ENCODE results near the gene ZNF414.
"Not testable (repeated sequence)": the region's sequence is repeated elsewhere in the genome, so short reads cannot be mapped to it uniquely, and the experiment has no call there.

Gene ZNF414, protein sequence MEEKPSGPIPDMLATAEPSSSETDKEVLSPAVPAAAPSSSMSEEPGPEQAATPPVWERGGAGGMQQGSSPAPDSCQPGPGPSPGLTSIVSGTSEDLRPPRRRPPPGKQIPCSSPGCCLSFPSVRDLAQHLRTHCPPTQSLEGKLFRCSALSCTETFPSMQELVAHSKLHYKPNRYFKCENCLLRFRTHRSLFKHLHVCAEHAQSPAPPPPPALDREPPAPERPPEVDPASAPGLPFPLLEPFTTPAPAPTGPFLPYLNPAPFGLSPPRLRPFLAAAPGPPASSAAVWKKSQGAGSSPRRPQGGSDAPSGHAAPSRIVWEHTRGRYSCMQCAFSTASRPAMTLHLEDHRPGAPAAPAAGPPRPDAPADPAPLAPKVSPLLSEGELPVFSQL

DNA sequence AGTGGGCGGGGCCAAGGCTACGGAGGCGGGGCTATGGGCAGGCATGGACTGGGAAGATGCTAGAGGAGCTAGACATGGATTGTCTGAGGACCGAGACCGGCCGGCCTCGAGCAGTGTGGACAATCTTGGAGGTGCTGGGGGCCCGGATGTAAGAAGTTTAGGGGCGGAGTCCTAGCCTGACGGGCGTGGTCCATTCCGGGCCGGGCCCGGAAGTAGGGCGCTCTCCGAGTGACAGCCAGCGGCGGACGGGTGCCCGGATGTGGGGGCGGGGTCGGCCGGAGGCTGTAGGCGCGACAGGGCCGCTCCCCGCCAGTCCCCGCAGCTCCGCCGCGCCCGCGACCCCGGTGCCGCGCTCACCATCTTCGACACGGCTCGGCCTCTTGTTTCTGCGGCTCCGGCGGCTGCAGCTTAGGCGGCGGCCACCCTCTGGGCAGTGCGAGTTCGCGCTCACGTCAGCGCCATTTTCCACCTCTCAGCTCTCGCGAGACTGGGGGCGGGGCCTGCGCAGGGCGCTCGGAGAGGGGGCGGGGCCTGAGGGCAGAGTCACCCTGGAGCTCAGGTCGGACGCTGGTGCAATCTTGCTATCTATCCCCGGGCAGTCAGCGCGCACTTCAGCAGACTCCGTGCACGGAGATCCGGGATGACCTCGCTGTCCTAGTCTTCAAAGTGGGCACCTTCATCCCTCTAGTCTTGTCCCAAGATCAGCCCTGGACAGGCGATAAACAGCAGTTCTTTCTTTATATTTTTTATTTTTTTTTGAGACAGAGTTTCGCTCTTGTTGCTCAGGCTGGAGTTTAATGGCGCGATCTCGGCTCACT, at the start of gene ZNF414:
Gene ZNF414, minus strand, starts transcription at position 481 of the 818 bp plus-strand sequence. Its CDS starts 121 bp downstream, at position 360.
- DNase-seq, result peak; percentile 94

DNA sequence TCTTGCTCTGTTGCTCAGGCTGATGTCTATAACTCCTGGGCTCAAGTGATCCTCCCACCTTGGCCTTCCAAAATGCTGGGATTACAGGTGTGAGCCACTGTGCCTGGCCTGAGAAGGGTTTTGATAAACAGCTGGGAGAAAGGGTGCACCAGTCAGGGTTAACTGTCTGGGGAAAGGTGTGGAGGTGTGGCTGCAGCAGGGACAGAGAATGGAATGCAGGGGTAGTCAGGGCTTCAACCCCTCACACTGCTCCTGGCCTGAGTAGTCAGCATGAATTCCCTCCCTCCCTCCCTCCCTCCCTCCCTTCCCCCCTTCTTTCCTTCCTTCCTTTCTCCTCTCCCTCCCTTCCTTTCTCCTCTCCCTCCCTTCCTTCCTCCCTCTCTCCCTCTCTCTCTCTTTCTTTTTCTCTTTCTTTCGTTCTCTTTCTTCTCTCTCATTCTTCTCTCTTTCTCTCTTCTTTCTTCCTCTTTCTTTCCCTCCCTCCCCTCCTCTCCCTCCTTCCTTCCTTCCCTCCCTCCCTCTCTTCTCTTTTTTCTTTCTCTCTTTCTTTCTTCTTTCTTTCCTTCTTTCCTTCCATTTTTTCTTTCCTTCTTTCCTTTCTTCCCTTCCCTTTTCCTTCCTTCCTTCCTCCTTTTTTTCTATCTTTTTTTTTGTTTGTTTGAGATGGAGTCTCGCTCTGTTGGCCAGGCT, 47.3 kb upstream of the ZNF414 start:
- no peak for DNase-seq

DNA sequence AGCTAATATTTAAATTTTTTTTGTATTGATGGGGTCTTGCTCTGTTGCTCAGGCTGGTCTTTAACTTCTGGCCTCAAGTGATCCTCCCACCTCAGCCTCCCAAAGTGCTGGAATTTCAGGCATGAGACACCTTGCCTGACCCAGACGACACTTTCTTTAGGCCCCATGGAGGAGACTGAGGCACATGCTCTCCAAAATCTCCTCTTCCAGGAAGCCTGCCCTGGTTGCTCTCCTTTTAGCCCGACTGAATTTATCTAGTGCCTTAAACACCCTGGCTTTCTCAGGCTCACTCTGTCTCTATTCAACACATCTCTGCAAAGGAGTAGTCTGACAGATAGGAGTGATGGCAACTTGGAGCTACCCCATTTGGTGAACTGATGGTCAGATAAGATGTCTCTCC, 44.4 kb upstream of the ZNF414 start:
- DNase-seq, result no peak

DNA sequence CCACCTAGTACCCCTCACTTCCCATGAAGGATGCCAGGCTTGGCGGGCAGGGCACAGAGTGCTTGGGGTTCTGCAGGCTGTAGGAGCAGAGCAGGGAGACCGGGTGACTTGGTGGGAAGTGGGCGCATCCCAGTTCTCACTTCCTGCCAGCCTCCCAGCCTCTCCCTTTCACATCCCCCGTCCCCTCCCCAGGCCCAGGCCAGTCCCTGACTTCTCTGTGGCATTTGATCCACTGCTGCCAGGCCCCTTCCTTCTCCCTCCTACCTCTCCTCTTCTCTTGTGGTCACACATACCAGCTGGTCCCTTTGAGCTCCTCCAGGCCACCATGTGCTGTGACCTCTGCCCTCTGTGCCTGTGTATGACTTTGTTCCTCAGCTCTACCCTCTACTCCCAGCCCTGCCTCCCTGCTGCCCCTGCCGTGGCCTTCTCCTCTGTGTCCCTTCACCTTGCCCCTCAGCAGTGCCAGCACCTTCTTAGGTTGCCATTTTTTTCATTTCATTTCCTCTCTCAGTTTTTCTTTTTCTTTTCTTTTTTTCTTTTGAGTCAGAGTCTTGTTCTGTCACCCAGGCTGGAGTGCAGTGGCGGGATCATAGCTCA, 43.8 kb upstream of the ZNF414 start:
- DNase-seq, result no peak

DNA sequence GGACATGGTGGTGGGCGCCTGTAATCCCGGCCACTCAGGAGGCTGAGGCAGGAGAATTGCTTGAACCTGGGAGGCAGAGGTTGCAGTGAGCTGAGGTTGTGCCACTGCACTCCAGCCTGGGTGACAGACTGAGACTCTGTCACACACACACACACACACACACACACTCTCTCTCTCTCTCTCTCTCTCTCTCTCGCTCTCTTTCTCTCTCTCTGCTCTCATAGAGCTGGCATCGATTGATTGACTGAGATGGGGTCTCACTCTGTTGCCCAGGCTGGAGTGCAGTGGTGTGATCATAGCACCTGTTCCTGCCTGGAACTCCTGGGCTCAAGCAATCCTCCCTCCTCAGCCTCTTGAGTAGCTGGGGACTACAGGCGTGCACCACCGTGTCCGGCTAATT, 39.8 kb upstream of the ZNF414 start:
- DNase-seq, result not testable (repeated sequence)

DNA sequence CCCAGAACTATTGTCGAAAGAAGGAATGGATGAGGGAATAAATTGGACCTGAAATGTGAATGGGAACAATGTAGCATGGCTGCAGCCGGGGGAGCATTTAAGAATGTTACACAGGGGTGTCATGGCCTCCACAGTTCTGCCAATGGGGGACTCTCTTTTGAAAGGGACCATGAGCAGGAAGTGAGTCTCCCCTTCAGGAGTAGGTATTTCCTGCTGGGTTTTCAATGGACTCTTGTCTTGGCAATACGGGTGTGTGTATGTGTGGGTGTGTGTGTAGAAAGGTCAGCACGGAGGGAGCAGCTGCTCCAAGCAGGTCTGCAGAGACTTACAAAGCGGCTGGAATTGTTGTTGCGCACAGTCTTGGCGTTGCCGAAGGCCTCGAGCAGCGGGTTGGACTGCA, 38.8 kb upstream of the ZNF414 start:
- DNase-seq, result no peak

DNA sequence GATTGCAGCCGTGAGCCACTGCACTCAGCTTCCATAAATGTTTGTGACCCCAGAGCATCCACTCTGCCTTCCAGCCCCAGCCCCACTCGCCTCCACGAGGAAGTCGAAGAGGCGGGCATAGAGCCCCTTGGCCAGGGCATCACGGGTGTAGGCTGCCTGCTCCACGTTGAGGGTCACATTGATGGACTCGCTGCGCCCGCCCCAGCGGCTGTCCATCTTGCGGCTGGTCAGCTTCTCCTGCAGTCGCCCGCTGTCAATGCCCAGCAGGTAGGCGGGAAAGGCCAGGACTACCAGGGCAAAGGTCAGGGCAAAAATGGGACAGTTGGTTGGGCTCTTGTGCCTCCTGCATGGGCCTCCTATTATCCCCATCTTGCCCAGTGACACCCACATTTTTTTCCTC, 36.1 kb upstream of the ZNF414 start:
- DNase-seq, result no peak

DNA sequence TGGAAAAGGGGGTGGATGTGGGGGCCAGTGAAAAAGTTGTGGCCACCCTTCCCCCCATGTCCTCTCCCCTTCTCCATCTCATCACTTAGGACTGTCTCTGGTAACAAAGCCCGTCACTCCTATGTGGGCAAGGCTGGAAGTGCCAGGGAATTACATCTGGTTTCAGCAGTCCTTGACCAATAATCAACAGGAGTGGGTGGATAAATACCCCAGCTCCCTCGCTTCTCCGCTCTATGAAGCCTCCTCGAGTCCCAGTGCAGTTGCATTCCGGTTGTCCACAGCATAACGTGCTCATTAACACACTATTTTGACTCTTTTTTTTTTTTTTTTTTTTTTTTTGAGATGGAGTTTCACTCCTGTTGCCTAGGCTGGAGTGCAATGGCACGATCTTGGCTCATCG, 31.8 kb upstream of the ZNF414 start:
- no peak for DNase-seq

DNA sequence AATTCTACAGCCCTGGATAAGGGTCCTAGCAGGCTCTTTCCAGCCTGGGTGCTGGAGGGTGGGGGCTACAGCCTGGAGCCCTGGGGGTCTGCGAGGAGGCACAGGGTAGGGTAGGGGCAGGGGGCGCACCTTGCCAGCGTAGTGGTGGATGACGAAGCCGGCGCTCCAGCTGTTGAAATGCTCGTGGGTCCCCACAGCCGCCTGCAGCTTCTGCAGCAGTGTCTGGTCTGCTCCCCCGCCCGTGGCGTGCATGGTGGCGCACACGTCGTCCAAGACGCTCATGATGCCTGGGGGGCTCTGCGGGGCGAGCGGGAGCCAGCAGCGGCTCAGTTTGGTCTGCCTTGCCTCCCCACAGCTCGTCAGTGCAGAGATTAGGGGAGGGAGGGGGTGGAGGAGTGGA, 30.2 kb upstream of the ZNF414 start:
- DNase-seq, result no peak

DNA sequence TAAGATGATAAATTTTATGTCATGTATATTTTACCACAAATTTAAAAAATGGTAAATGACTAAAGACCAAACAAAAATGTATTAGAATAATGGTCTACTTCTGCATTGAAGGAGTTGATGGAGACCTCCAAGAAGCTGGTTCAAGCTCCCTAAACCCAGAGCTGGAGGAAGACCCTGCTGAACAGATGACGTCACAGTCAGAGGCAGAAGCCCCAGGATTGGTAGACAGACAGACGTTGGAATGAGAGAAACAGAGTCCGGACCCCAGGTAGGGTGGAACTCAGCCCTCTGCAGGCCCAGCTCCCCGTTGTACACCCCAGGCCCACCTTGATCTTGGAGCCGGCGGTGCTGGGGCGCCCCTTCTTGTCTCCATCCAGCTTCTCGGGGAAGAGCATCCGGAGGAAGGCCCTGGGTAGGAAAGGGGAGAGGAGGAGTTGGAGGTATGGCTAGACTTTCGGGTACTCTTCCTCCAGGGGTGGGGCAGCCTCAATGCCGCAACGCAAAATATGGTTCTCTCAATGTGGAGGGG, 25.7 kb upstream of the ZNF414 start:
- no peak for DNase-seq

DNA sequence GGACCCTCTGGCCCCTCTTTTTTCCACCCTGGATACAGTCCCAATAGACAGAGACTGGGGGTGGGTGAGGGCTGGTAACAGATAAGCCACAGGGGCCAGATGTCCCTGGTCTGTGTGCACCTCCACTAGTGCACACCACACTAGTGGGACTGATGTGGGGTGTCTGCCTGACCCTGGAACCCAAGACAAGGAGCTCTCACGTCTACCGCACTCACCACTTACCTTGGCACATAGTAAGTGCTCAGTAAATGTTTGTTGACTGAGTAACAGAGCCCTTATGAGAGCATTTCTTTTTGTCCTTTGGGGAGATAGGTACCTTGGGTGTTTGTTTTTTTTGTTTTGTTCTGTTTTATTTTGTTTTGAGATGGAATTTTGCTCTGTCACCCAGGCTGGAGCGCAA, 23.1 kb upstream of the ZNF414 start:
- DNase-seq, result no peak

DNA sequence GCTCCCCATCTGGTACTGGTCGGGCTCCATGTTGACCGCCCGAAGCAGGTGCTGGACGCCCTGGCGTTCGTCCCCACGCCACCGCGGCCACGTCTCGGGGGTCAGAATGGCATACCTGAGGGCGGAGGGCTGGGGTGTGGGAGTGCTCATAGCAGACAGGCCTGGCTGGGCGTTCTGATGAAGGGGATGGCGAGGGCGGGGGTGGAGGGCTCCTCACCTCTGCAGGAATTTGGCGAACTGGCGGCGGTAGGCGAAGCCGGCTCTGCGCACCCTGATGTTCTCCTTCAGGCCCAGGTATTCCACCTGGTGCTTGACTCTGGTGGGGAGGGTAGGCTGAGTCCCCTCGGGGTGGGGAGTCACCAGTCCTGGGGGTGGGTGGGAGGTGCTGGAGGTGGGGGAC, 22.3 kb upstream of the ZNF414 start:
- no peak for DNase-seq

DNA sequence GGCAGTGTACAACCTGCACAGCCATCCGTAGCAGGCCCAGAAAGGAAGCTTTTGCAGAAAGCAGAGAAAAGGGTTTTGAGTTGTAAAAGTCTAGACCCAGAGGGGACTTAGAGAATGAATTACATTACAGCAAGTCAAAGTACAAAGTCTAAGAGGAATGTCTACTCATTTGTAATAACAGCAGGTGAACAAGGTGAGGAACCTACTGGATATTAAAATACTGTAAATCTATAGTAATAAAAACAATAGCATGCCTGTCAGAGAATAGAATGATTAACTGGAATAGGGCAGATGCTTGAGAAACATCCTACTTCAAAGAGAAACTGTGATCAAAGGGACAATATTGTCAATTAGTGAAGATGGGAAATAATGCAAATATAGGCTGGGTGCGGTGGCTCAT, 18.3 kb upstream of the ZNF414 start:
- DNase-seq, result no peak

DNA sequence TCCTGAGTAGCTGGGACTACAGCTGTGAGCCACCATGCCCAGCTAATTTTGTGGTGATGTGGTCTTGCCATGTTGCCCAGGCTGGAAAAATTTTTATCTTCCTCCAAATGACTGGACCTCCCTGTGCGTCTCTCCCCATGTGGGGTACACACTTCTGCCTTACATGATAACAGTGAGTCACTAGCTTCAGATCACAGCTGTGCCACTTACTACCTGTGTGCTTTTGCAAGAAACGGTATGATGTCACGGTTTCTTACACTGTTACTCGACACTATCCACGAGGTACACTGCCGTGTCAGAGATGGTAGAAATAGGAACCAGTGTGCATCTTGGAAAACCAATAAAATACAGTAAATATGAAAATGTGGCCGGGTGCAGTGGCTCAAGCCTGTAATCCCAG, 17.5 kb upstream of the ZNF414 start:
- no peak for DNase-seq

DNA sequence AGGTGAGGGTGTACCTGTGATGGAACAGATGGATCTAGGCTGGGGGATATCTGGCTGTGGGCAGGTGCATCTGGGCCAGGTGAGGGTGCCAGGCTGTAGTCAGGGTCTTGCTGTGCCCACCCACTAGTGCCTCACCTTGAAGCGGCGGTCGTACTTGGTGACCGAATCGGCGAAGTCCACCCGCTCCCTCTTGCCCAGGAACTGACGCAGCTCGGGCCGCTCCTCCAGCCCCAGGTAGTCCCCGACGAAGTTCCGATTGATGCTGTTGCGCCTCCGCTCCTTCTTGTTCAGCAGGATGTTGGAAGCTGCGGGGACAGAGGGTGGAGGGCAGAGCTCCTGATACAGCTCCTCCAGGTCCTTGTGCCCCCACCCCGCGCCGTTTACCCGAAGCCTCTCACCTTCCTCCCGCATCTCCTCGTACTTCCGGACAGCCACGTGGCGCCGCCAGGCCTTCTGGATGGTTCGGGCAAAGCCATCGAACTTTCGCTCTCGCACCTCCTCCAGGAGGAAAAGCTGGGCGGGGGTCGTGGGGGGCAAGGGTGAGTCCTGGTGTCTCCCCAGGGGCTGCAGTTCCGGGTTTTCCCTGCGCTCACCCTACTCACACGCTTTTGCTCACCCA, 16.2 kb upstream of the ZNF414 start:
- no peak for DNase-seq

DNA sequence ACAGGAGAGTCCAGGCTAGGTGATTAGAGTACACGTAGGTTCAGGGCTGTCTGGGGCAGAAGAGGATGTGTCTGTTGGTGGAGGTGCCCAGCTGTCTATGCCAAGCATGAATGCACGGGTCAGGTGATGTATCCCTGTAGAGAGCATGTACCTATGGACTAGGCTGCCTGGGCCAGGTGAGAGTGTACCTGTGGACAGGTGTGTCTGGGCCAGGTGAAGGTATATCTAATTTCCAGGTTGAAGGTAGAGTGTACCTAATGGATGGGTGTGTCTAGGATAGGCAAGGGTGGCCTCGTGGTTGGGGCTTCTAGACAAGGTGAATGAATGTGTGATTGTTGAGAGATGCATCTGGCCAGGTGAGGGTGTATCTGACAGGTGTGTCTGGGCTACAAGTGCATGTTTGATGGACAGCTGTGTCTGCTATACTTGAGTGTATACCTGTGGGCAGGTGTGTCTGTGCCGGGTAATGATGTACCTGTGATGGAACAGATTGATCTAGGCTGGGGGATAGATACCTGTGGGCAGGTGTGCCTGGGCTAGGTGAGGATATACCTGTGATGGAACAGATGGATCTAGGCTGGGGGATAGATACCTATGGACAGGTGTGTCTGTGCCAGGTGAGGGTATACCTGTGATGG, 15.5 kb upstream of the ZNF414 start:
- DNase-seq, result no peak

DNA sequence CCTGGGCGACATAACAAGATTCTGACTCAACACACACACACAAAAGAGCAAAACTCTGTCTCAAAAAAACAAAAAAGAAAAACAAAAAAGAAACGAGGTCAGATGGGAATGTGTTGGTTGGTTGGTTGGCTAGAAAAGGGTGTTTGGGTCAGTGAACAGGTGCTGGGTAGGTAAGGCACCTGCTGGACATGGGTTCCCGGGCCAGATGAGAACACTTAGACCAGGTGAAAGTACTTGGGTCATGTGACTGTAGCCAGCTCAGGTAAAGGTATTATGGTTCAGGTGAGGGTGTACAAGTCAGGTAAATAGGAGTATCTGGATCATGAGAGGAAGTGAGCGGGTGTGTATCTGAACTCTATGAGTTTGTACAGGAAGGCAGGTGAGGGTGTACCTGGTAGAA, 14.5 kb upstream of the ZNF414 start:
- DNase-seq, result no peak

DNA sequence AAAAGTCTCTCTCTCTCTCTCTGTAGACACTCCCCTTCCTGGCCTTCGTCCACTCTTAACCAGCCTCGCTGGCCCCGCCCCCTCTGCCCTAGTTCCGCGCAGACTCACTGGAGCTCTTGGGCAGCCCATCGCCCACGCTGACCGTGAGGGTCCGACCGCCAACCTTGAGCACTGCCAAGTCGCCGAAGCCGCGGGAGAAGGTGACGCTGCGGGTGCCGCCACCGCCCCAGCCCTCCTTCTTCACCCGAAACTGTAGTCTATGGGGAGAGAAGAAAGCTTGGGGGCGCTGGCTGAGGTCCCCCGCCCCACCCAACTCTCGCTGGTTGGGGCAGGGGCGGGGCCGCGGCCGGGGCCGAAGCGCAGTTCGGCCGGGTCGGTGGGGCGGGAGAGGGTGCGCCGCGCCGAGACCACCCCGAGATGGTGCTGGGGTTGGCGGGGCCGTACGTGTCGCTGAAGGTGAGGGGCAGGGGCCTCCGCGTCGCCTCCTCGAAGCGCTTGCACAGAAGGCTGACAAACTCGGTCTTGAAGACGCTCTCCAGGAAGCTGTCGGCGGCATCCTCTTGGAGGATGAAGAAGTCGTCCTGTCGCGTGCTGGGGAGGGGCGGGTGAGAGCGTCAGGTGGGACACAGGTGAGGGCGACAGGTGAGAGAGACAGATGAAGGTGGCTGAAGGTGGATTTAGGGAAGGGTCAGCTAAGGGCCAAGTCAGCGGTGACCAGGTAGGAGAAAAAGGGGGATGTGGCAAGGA, 12.6 kb upstream of the ZNF414 start:
- DNase-seq, result peak; percentile 91

DNA sequence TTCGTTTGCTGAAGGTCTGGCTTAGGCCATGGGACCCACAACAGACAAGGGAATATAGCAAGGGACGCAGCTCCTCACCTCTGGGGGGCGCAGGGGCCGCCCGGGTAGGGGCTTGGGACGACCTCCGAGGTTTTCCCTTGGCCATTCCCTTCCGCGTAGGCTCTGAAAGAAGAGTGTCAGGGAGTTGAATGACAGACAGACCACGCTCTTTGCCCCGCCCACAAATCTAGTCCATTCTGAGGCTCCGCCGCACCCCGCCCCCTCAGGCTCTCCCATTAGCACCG, 11.4 kb upstream of the ZNF414 start:
- DNase-seq, result no peak

DNA sequence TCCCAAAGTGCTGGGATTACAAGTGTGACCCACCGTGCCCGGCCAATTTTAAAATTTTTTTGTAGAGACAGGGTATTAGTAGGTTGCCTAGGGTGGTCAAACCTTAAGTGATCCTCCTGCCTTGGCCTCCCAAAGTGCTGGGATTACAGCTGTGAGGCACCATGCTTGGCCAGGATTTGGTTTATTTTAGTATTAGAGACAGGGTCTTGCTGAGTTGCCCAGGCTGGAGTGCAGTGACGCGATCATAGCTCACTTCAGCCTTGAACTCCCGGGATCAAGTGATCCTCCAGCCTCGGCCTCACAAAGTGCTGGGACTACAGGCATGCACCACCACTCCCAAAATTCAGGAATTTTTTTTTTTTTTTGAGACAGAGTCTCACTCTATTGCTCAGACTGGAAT, 5.4 kb upstream of the ZNF414 start:
- no peak for DNase-seq

DNA sequence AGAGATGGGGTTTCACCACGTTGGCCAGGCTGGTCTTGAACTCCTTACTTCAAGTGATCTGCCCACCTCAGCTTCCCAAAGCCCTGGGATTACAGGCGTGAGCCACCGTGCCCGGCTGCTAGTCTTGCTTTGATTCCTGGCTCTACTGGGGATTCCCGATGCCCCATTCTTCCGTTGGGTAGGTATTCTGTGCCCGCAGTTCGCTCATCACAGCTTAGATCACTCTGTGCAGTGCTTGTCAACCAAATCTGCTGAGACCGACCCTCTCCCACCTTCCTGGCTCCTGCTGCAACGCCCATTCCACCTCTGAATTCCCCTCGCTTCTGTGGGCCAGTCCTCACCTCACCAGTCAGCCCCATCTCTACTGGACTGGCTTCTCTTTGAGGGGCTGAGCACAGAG, 4.6 kb upstream of the ZNF414 start:
- no peak for DNase-seq

All from NCI-H345 (cell line).